Activated gamma-delta T cell treated with Interleukin-2 at 50 U/mL for 16 hours (primary cell): ENCODE measurements around the gene LRP5.
A peak's percentile ranks its signal among the peaks of the same experiment; 100 is the strongest.
"Not testable (repeated sequence)": the region's sequence is repeated elsewhere in the genome, so short reads cannot be mapped to it uniquely, and the experiment has no call there.

ENCODE experiments used
- DNase-seq: peaks from one replicate; pipeline ENCODE4 v3.0.0-alpha.2; 2020

The LRP5 gene

DNA sequence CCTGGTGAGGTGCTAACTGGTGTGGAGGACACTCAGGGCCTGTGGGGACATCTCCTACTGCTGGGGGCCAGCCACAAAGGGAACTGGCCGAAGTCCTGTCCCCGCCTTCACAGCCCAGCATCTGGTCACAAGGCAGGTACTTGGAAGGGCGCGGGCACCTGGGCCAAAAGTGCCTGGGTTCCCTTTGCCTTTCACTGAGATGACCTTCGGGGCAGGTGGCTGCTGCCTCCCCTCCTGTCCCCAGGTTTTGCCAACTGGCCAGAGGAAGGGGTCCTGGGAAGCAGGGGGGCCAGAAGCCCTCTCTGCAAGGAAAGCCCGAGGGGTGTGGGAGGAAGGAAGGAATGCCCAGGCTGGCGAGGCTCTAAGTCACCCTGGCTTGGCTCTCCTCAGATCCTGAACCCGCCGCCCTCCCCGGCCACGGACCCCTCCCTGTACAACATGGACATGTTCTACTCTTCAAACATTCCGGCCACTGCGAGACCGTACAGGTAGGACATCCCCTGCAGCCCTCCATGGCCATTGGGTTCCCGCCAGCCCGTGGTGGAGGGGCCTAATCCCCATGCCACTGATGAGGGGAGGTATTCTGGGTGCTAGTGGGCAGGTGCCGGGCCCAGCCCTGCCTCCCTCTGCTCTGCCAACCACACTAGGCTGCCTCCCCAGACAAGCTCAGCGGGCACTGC is 133.8 kb downstream of the LRP5 start:
- DNase-seq, result no peak

DNA sequence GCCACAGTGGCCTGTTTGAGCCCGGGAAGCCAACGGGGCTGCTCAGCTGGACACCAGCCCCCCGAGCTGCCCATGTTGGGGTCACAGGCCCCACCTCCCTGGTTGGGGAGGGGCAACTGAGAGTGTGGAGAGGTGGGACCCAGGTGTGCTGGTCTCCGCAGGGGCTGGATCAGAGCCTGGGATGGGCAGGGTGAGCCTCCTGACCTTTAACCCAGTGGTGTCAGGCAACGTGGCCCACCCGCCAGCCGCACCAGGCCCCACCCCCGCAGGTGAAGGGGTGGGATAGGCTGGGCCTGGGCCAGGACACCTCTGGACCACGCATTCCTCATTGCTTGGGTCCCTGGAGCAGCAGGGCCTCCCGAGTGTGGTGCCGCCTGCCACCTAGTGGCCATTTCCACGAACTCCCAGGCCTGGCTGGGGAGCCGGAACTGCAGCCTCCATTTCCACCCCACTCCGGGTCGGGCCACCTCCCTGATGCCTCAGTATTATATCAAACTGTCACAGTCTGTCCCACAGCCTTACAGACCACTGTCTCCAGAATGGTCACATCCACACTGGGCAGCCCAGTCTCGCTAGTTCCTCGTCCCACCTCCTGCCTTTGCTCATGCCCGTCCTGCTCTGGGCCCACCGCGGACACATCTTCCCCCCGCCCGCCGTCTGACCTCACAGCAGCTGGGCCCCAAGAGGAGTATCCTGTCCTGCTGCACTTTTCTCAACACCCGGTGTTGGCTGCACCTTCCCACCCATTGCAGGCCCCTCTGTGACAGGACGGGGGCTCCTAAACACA is 134.8 kb downstream of the LRP5 start:
- DNase-seq, result peak; percentile 70

DNA sequence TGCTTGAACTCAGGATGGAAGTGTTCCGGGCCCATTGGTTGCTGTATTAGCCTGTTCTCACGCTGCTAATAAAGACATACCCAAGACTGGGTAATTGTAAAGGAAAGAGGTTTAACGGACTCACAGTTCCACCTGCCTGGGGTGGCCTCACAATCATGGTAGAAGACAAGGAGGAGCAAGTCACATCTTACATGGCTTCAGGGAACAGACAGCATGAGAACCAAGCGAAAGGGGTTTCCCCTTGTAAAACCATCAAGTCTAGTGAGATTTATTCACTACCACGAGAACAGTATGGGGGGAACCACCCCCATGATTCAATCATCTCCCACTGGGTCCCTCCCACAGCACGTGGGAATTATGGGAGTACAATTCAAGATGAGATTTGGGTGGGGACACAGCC is 135.5 kb downstream of the LRP5 start:
- DNase-seq, result not testable (repeated sequence)

DNA sequence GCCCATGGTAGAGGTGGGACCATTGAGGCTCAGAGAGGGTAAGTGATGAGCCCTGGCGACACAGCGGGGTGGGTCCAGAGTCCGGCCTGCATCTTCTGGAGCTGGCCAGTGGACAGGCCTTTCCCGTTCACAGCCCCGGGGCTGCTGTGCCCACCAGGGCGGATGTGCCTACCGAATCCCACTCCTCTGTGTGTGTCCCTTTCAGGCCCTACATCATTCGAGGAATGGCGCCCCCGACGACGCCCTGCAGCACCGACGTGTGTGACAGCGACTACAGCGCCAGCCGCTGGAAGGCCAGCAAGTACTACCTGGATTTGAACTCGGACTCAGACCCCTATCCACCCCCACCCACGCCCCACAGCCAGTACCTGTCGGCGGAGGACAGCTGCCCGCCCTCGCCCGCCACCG is 136.2 kb downstream of the LRP5 start:
- no peak for DNase-seq

DNA sequence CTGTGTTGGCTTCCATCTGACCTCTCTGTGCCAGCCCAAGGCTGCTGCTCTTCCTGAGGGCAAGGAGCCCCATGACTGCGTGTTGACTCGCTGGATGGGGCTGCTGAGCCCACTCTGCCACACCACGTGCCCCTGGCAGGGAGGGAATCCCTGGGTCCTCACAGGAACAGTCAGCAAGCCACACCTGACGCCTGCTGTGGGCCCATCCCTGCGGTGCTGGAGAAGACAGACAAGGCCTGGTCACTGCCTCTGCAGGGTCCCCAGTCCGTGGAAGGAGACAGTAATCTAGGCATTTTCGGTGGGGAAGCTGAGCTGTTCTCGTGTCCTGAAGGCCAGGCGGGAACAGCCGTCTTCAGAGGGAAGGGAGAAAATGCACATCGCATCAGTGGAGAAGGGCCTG is 137.6 kb downstream of the LRP5 start:
- no peak for DNase-seq

DNA sequence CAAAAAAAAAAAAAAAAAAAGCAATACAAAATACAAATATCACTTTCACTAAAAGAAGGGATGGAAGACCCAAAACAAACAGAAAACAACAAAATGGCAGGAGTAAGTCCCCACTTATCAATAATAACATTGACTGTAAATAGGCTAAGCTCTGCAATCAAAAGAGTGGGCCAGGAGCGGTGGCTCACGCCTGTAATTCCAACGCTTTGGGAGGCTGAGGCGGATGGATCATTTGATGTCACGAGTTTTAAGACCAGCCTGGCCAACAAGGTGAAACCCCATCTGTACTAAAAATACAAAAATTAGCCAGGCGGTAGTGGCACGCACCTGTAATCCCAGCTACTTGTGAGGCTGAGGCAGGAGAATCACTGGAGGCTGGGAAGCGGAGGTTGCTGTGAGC is 138.3 kb downstream of the LRP5 start:
- no peak for DNase-seq

DNA sequence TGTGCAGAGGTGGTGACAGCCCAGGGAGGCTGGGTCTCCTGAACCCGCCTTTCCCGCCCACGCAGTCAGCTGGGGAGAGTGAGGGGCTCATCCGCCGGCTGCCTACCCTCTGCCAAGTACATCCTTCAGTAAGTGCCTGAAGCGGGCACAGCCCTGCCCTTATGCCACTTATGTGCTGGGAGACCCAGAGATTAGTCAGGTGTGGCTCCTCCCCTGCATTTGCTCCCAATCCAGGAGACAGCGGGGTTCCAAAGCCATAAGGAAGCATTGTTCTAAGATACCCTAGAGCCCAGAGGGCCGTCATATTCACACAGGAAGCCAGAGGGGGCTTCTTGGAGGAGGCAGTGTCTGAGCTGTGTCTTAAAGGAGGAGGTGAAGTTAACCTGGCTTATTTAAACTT is 142.4 kb downstream of the LRP5 start:
- no peak for DNase-seq

DNA sequence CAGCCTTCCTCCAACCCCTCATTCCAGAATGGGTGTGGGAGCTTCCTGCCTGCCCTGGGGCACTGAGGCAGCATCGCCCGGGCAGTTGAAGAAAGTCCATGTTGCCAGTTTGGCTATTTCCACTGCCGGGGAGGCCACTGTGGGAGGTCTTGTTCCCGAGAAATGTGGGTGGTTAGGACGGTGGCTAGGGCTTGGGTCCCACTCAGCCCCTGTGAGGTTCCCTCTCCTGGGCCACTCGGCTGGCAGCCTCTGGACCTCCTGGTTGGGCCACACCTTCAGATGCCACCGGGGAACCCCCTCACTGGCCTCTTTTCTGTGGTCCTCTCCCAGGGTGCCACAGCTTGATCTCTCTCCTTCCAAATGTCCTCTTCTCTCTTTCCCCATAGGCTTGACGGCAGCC is 143.1 kb downstream of the LRP5 start:
- no peak for DNase-seq

DNA sequence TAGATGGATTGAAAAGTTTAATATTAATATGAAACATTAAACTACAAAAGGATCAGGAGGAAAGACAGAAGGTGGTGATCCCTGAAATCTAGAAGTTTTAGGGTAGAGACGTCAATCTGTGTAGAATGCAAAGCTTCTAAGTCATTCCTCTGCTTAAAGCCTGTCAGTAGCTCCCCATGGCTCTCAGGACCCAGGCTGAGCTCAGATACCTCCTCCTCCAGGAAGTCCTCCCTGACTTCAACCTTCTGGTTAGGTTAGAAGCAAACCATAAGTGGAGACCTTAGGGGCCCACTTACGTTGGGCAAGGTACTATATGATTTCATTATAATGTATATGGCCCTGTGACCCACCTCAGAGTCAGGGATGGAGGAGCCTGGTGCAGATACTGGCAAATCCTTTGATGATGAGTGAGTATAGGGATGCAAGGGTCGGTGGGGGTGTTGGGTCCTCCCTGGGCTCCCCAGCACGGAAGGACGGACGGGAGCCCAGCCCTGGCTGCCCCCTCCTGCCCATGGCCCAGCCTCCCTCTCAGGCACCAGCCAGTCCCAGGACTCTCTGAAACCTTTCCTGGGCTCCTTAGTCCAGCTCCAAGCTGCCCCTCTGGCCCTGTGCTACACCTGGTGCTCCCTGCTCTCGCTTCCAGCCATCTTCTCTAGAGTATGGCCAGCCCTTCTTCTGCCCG is 145.0 kb downstream of the LRP5 start:
- no peak for DNase-seq

DNA sequence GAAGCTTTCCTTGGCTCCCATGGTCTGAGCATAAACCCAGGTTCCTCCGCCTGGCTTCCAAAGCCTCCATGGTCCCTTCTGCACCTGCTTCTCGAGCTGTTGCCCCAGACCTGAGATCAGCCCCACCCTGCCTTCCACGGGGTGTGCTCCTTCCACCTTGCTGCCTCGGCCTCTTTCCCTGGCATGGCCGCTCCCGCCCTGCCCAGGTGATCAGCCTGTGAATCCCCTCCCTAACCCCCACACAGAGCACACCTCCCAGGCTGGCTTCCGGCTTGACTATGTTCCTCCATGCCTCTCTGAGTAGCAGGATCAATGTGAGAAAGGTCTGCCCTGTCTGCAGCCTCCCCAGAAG is 145.5 kb downstream of the LRP5 start:
- no peak for DNase-seq

DNA sequence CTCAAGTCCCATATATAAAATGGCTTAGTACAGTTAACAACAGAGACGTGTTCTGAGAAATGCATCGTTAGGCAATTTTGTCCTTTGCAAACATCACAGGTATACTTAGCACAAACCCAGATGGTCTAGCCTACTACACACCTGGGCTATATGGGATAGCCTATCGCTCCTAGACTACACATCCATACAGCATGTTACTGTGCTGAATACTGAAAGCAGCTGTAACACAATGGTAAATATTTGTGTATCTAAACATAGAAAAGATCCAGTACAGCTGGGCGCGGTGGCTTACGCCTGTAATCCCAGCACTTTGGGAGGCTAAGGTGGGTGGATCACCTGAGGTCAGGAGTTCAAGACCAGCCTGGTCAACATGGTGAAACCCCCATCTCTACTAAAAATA is 145.9 kb downstream of the LRP5 start:
- not testable (repeated sequence) for DNase-seq

DNA sequence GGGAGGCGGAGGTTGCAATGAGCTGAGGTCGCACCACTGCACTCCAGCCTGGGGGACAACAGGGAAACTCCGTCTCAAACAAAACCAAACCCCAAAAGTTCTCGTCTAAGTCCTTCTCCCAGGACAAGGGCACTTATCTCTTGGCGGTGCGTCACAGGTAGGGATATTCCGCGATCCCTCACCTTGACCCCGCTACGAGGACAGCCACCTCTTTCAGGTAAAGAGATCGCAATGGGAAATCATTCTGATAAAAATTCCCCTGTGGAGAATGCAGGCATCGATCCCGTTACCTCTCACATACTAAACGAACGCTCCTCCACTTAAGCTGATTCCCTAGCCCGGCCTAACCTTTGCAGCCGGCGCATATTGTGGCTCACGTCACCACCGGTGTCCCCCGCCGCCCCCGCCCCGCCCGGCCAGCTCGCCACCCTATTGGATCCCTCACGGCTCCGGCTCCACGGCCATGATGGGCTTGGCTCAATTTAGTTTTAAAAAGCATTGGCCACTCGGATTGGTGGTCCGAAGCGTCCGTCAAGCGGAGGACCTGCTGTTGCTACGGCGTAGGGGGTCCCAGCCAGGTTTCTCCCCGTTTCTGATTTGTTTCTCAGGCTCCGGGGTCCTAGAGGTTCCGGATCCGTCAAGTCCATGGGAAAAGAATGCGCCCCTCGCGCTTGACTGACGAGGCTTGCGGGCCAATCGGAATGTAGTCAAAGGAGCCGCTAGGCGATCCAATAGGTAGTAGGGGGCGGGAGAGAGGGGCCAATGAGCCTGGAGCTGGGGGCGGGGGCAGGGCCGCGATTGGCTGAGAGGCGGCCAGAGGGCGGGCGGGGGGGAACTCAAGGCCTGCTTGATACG is 147.7 kb downstream of the LRP5 start:
- peak; percentile 94 for DNase-seq

DNA sequence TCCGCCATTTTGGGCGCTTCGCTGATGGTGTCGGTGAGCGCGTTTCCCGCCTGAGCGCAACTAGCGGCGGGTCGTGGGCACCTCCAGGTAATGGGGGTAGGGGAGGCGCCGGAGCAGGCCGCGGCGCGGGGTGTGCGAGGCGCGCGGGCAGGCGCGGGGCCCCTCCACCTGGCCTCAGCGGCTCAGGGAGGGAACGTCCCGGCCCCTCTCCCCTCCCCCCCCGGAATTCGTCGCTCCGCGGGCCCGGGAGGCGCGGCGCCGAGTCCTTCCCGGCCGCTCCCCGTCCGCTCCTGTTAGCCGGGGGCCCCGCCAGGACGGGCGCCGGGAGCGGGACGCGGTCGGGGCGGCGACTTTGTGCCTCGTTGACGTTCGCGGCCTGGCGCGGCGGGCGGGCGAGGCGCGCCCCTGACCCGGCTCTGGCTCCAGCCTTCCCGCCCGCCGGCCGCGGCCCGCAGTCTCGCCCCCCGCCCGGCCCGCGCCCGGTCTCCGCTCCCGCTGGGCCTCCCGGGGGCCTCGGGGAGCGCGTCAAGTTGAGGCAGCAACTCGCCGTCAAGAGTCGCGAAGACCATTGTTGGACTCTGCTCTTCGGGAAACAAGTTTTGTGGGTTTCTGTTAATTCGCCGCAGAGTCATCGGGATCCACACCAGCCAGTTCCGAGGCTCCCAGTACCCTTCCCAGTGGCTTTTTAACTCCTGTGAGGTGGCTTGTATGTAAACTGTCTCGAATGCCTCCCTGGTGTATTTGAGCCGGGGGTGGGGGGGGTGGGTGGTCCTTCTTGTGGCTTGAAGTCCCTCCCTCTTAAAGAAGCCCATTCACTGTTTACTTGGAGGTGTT is 148.6 kb downstream of the LRP5 start, which contains the start of gene PPP6R3:
PPP6R3 (plus strand) TSS at position 12 of the 834 bp plus-strand sequence. CDS start 76,913 bp downstream, outside the sequence.
- DNase-seq, result no peak

DNA sequence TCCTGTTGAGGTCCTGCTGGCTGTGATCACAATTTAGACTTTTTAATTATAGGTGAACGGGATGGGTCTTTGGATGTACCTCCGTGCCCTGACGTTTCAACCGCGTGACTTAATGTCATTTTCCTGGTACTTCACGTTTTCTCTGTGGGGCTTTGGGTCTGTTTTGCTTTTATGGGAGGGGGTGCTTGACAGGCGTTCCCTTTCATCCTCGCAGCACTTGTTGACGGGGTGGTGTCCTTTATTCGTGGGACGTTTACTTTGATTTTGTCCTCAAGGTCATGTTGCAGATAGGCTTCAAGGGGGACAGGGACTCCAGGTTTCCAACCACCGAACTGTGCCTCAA is 149.2 kb downstream of the LRP5 start:
- DNase-seq, result no peak

DNA sequence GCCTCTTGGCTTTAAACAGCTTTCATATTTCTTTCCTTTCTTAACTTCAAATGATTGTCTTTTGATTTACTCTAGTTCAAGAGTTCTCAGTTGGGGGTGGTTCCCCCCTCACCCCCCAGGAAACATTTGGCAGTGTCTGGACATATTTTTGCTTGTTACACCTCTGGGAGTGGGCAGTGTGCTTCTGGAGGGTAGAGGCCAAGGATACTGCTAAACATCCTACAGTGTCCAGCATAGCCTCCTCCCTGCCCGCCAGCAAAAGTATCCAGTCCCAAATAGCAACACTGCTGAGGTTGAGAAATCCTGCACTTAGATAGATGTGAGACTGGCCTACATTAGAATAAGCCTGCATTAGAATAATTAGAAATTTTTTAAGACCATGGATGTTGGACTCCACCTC is 151.3 kb downstream of the LRP5 start:
- no peak for DNase-seq

DNA sequence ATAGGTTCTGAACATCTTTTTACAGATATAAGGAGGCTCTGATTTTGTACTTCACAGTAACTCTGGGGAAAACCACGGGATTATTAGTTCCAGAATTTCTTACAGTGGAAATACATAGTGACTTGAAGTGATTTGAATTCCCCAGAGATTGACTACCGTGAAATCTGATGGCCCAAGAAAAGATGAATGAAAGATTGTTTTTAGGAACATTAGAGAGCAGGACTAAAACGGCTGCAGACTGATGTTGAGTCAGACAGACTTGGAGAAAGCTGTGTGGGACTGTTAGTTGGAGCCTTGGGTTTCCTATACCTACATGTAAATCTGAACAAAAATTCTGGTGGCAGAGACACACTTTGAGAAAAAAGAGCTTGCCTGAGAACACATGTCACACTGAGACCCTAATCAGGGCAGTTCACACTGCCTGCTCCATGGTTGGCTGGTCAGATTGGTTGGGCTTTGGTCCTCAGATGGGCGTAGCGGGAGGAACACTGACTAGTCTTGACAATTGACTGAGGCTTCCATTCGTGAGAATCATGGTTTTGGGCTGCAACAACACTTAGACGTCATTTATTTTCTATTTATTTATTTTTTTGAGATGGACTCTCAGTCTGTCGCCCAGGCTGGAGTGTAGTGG is 154.9 kb downstream of the LRP5 start:
- DNase-seq, result no peak

DNA sequence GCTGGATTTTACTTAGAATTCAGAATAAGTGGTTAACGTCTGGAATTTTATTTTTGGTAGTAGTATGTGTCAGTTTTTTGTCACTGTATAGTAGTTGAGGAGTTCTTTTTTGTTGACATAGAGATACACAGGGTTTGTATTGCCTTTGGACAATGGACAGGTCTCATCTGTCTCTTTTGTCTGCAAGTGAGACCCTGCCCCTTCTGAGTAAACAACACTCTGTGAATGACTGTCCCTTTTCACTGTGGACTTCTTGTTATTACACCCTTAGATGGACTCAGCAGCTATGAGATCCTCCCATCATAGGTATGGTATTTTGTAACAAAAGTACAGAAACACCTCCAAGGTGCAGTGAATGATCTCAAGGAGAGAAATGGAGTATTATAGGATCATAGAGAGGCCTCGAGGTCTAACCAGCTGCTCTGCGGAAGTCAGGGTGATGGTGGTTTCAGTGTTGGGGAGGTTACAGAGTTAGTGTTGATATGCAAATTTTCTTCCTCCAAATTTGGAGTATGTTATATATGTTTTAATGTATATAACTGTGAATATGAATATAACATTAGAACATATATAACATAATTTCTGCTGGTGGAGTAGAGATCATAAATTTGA is 155.9 kb downstream of the LRP5 start:
- no peak for DNase-seq

DNA sequence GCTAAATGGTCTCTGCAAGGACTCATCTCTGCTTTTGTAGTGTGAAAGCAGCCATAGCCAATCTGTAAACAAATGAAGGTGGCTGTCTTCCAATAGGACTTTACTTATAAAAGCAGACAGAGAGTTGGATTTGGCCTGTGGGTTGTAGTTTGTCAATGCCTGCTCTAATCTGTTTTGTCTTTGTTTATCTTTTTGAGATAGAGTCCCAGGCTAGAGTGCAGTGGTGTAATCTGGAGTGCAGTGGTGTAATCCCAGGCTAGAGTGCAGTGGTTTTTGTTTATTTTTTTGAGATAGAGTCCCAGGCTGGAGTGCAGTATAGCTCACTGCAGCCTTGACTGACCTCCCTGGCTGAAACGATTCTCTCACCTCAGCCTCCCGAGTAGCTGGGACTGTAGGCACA is 156.7 kb downstream of the LRP5 start:
- DNase-seq, result no peak

DNA sequence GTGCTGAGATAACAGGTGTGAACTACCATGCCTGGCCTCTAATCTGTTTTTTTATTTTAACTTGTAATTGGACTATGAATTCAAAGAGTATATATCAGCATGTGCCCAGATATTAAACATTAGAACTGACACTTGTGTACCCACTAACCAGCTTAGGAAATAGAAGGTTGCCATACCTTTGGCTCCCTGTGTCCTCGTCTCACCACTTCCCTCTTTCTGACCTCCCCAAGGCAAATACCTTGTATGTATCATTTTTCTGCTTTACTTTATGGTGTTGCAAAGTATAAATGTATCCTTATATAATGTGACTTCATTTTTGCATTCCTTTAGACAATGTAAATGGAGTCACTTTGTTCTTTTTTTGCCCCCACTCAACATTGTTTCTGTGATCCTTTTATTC is 157.3 kb downstream of the LRP5 start:
- DNase-seq, result no peak

DNA sequence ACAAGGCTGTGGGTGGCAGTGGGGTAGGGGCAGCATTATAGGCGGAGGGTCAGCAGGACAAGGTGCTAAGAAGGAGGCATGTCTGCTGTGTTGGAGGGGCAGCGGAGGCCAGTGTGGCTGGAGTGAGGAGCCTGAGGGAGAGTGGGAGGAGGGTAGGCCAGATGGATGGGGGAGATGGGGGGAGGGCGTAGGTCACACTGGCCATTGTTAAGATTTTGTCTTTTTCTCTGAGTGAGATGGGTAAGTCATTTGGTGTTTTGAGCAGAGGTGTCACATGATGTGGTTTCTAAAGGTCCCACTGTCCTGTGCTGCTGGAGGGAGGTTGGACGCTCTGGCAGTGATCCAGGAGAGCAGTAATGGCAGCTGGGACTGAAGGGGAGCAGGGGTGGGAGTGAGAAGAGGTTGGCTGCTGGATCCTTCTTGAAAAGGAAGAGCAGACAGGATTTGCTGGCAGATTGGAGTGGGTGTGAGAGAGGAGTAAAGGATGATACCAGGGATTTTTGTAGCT is 158.0 kb downstream of the LRP5 start:
- no peak for DNase-seq
